ENCODE measurements around the gene C10orf67.
"Not testable (repeated sequence)": the region's sequence is repeated elsewhere in the genome, so short reads cannot be mapped to it uniquely, and the experiment has no call there.

C10orf67 gene

GRCh38 chr10:23253780-23254179, 90.8 kb downstream of the C10orf67 start:
- H3K27ac ChIP-seq (replicated peaks): no peak overlapping the region
- H3K27me3 ChIP-seq (ENCODE audit: insufficient read depth, poor library complexity, severe bottlenecking): no peaks in the 10 kb centered on the region
- no peak overlapping the region for H3K4me3 ChIP-seq (replicated peaks; ENCODE audit: insufficient read depth, low read length)
- TF ChIP-seq REST (IDR thresholded peaks at IDR 0.05; ENCODE audit: insufficient replicate concordance, low read depth) (no peak), POLR2AphosphoS5 (IDR thresholded peaks at IDR 0.05; ENCODE audit: low read depth) (no peak), SPI1 (IDR thresholded peaks at IDR 0.05; ENCODE audit: borderline replicate concordance, low read depth) (no peak), GABPA (IDR thresholded peaks at IDR 0.05; ENCODE audit: low read depth) (no peak), CTCF (IDR thresholded peaks at IDR 0.05; ENCODE audit: insufficient read depth, low read length) (no peak)
- no peak for DNase-seq (ENCODE audit: low read depth in 1 of 2, low spot score in 1 of 2)

GRCh38 chr10:23252859-23253258, 91.7 kb downstream of the C10orf67 start:
- H3K27me3 ChIP-seq (ENCODE audit: insufficient read depth, poor library complexity, severe bottlenecking); DNase-seq (ENCODE audit: low read depth in 1 of 2, low spot score in 1 of 2); H3K27ac ChIP-seq (replicated peaks); H3K4me3 ChIP-seq (replicated peaks; ENCODE audit: insufficient read depth, low read length): not testable (repeated sequence)

GRCh38 chr10:23241779-23242178, 102.8 kb downstream of the C10orf67 start:
- not testable (repeated sequence) for H3K4me3 ChIP-seq (replicated peaks; ENCODE audit: insufficient read depth, low read length); H3K27ac ChIP-seq (replicated peaks); H3K27me3 ChIP-seq (ENCODE audit: insufficient read depth, poor library complexity, severe bottlenecking); DNase-seq (ENCODE audit: low read depth in 1 of 2, low spot score in 1 of 2)

GRCh38 chr10:23238015-23238414, 106.6 kb downstream of the C10orf67 start:
- no peak overlapping the region for H3K27ac ChIP-seq (replicated peaks)
- no peak for TF ChIP-seq CTCF (IDR thresholded peaks at IDR 0.05; ENCODE audit: insufficient read depth, low read length)
- TF ChIP-seq SPI1 (IDR thresholded peaks at IDR 0.05; ENCODE audit: borderline replicate concordance, low read depth): no peak
- no peak for TF ChIP-seq POLR2AphosphoS5 (IDR thresholded peaks at IDR 0.05; ENCODE audit: low read depth)
- no peak for TF ChIP-seq GABPA (IDR thresholded peaks at IDR 0.05; ENCODE audit: low read depth)
- no peak for TF ChIP-seq REST (IDR thresholded peaks at IDR 0.05; ENCODE audit: insufficient replicate concordance, low read depth)
- no peaks in the 10 kb centered on the region for H3K27me3 ChIP-seq (ENCODE audit: insufficient read depth, poor library complexity, severe bottlenecking)
- no peak for DNase-seq (ENCODE audit: low read depth in 1 of 2, low spot score in 1 of 2)
- H3K4me3 ChIP-seq (replicated peaks; ENCODE audit: insufficient read depth, low read length): no peak overlapping the region

GRCh38 chr10:23230582-23230981, 114.0 kb downstream of the C10orf67 start:
- no peaks in the 10 kb centered on the region for H3K27me3 ChIP-seq (ENCODE audit: insufficient read depth, poor library complexity, severe bottlenecking)
- TF ChIP-seq POLR2AphosphoS5 (IDR thresholded peaks at IDR 0.05; ENCODE audit: low read depth) (no peak), CTCF (IDR thresholded peaks at IDR 0.05; ENCODE audit: insufficient read depth, low read length) (no peak), SPI1 (IDR thresholded peaks at IDR 0.05; ENCODE audit: borderline replicate concordance, low read depth) (no peak), GABPA (IDR thresholded peaks at IDR 0.05; ENCODE audit: low read depth) (no peak), REST (IDR thresholded peaks at IDR 0.05; ENCODE audit: insufficient replicate concordance, low read depth) (no peak)
- no peak for DNase-seq (ENCODE audit: low read depth in 1 of 2, low spot score in 1 of 2)
- H3K27ac ChIP-seq (replicated peaks): no peak overlapping the region
- H3K4me3 ChIP-seq (replicated peaks; ENCODE audit: insufficient read depth, low read length): no peak overlapping the region

Measured in HL-60 (cell line).